KMS-11 (cell line): ENCODE measurements around the gene SLC24A3.

Experiments used
- H2AFZ ChIP-seq: fragments of 200-600 bp; sonication (generic); 2 replicates; pipeline ENCODE4 v1.6.1; 2016; ENCODE audit warnings: antibody characterized with exemption, mixed run types, low read depth
- H3K27ac ChIP-seq: fragments of 200-600 bp; sonication (generic); 2 replicates; pipeline ENCODE4 v1.6.1; 2016; ENCODE audit warnings: mild to moderate bottlenecking, mixed run types
- H3K27me3 ChIP-seq: fragments of 200-600 bp; sonication (generic); 2 replicates; pipeline ENCODE4 v1.6.1; 2017; ENCODE audit warnings: mild to moderate bottlenecking, low read depth, mixed run types, moderate library complexity; ENCODE audit not compliant: insufficient read depth
- H3K36me3 ChIP-seq: fragments of 200-600 bp; sonication (generic); 2 replicates; pipeline ENCODE4 v1.6.1; 2017; ENCODE audit warnings: mild to moderate bottlenecking, mixed run types; ENCODE audit not compliant: insufficient read depth
- H3K4me1 ChIP-seq: fragments of 200-600 bp; sonication (generic); 2 replicates; pipeline ENCODE4 v1.6.1; 2016; ENCODE audit warnings: mild to moderate bottlenecking, low read depth, mixed run types; ENCODE audit not compliant: poor library complexity, severe bottlenecking
- H3K4me2 ChIP-seq: fragments of 200-600 bp; sonication (generic); 2 replicates; pipeline ENCODE4 v1.7.0; 2016; ENCODE audit warnings: mild to moderate bottlenecking, mixed run types
- H3K4me3 ChIP-seq: fragments of 200-600 bp; sonication (generic); IDR thresholded peaks from 2 replicates; pipeline ENCODE4 v1.6.1; 2017; ENCODE audit warnings: low read depth, low read length, mixed read lengths; ENCODE audit not compliant: insufficient read depth
- H3K79me2 ChIP-seq: fragments of 200-600 bp; sonication (generic); 2 replicates; pipeline ENCODE4 v1.6.1; 2016; ENCODE audit warnings: low read depth, mixed run types; ENCODE audit not compliant: insufficient read depth
- H3K9ac ChIP-seq: fragments of 200-600 bp; sonication (generic); 2 replicates; pipeline ENCODE4 v1.6.1; 2016; ENCODE audit warnings: mild to moderate bottlenecking, mixed run types
- H4K20me1 ChIP-seq: fragments of 200-600 bp; sonication (generic); 2 replicates; pipeline ENCODE4 v1.6.1; 2016; ENCODE audit warnings: mild to moderate bottlenecking, mixed run types; ENCODE audit not compliant: insufficient read depth
- CTCF ChIP-seq: fragments of 200-600 bp; sonication (generic); conservative IDR thresholded peaks from 2 replicates; pipeline ENCODE4 v1.6.1; 2017; ENCODE audit warnings: low read depth, mild to moderate bottlenecking, antibody characterized with exemption, low read length, moderate library complexity, mixed read lengths

The SLC24A3 gene

GRCh38 chr20:19530006-19530405 lies 317.6 kb downstream of the SLC24A3 start:
- Histone ChIP-seq H2AFZ (no peak overlapping the region), H4K20me1 (no peaks in the 10 kb centered on the region), H3K27me3 (no peaks in the 10 kb centered on the region), H3K4me2 (no peak overlapping the region), H3K4me1 (no peaks in the 10 kb centered on the region), H3K36me3 (no peaks in the 10 kb centered on the region), H3K9ac (no peak overlapping the region), H3K4me3 (no peak overlapping the region), H3K27ac (no peak overlapping the region), H3K79me2 (no peaks in the 10 kb centered on the region)
- no peak for TF ChIP-seq CTCF

- Histone ChIP-seq H3K79me2 (no peaks in the 10 kb centered on the region), H2AFZ (no peak overlapping the region), H4K20me1 (no peaks in the 10 kb centered on the region), H3K36me3 (no peaks in the 10 kb centered on the region), H3K4me3 (no peak overlapping the region), H3K27me3 (no peaks in the 10 kb centered on the region), H3K4me1 (no peaks in the 10 kb centered on the region), H3K4me2 (no peak overlapping the region), H3K27ac (no peak overlapping the region), H3K9ac (no peak overlapping the region)
- no peak for TF ChIP-seq CTCF
These were observed 319.0 kb downstream of the SLC24A3 start for GRCh38 chr20:19531446-19531845.

- no peak overlapping the region for H3K4me2 ChIP-seq
- H3K27ac ChIP-seq: no peak overlapping the region
- H3K9ac ChIP-seq: no peak overlapping the region
- H3K4me1 ChIP-seq: no peaks in the 10 kb centered on the region
- H3K36me3 ChIP-seq: no peaks in the 10 kb centered on the region
- H3K27me3 ChIP-seq: no peaks in the 10 kb centered on the region
- TF ChIP-seq CTCF: no peak
- H3K4me3 ChIP-seq: no peak overlapping the region
- no peak overlapping the region for H2AFZ ChIP-seq
- H4K20me1 ChIP-seq: no peaks in the 10 kb centered on the region
- no peaks in the 10 kb centered on the region for H3K79me2 ChIP-seq
These were observed 326.1 kb downstream of the SLC24A3 start for GRCh38 chr20:19538556-19538955.

GRCh38 chr20:19539191-19539590 lies 326.7 kb downstream of the SLC24A3 start:
- no peak overlapping the region for H3K9ac ChIP-seq
- H4K20me1 ChIP-seq: no peaks in the 10 kb centered on the region
- H3K4me3 ChIP-seq: no peak overlapping the region
- no peak overlapping the region for H3K27ac ChIP-seq
- no peak overlapping the region for H2AFZ ChIP-seq
- no peaks in the 10 kb centered on the region for H3K27me3 ChIP-seq
- no peak for TF ChIP-seq CTCF
- no peaks in the 10 kb centered on the region for H3K36me3 ChIP-seq
- no peak overlapping the region for H3K4me2 ChIP-seq
- no peaks in the 10 kb centered on the region for H3K79me2 ChIP-seq
- no peaks in the 10 kb centered on the region for H3K4me1 ChIP-seq
